HepG2 (cell line): Measurements from ENCODE around the gene RYR2. TPM values are rescaled to one million over a fixed set of nuclear protein-coding genes. Genes with fewer than 3 reads are reported as not detected.

ENCODE experiments used
- ATAC-seq: fragments of 200-7000 bp; cut with Tn5 transposase; 3 replicates; pipeline ENCODE4 v1.9.1; 2020; ENCODE audit warnings: mild to moderate bottlenecking, moderate library complexity
- BruUV-seq: library from RNA; stranded (reverse); fragments of 400-500 nt; replicated peaks from 2 replicates; lab custom pipeline; 2021; lab: Mats Ljungman, UMichigan
- CTCF ChIA-PET: fragments of 300-600 bp; formaldehyde crosslinking; extraction: SDS; loops from one replicate; lab custom pipeline; 2021; ENCODE audit warnings: low total read pairs, inconsistent platforms, low intra/inter-chr PET ratio; lab: Yijun Ruan, JAX
- POLR2A ChIA-PET: fragments of 350-600 bp; sonication (Branson Sonifier 250); formaldehyde crosslinking; loops from one replicate; lab custom pipeline; 2020; ENCODE audit warnings: antibody characterized with exemption, inconsistent platforms; lab: Yijun Ruan, JAX
- DNase-seq: peaks from one replicate; pipeline ENCODE4 v3.0.0-alpha.2; 2015; ENCODE audit warnings: low spot score
- FAIRE-seq: peaks from 3 replicates; lab custom pipeline; 2011; peaks lifted over from hg19 to GRCh38; lab: Jason Lieb, UNC
- H2AFZ ChIP-seq: one replicate; pipeline ENCODE4 v1.6.1; 2011; ENCODE audit warnings: low read length, inconsistent platforms
- H3K27ac ChIP-seq: fragments of 300-600 bp; 3 replicates; pipeline ENCODE4 v1.8.0; 2011; ENCODE audit warnings: mixed run types, mild to moderate bottlenecking, mixed read lengths, low read length, inconsistent platforms; ENCODE audit not compliant: insufficient read depth; ENCODE audit errors: extremely low read length
- H3K27me3 ChIP-seq, 2 experiments: fragments of 200-600 bp in 1 of 2; 2 replicates in 1 of 2; 3 replicates in 1 of 2; pipeline versions ENCODE4 v1.6.0 to v1.8.0; 2011; ENCODE audit warnings: low read length in 2 of 2, mild to moderate bottlenecking in 2 of 2, moderate library complexity in 2 of 2, inconsistent platforms in 1 of 2; ENCODE audit not compliant: insufficient read depth in 2 of 2, control insufficient read depth in 1 of 2
- H3K36me3 ChIP-seq, 2 experiments: fragments of 200-600 bp in 1 of 2; replicated peaks in 1 of 2; 2 replicates in 1 of 2; 3 replicates in 1 of 2; pipeline versions ENCODE4 v1.5.1 to v1.8.0; 2011; ENCODE audit warnings: low read length in 2 of 2, inconsistent platforms in 1 of 2; ENCODE audit not compliant: insufficient read depth in 2 of 2, control insufficient read depth in 1 of 2
- H3K4me1 ChIP-seq: 2 replicates; pipeline ENCODE4 v1.5.1; 2012; ENCODE audit warnings: low read length, inconsistent platforms; ENCODE audit not compliant: insufficient read depth
- H3K4me2 ChIP-seq: 2 replicates; pipeline ENCODE4 v1.6.0; 2011; ENCODE audit warnings: low read depth, low read length, inconsistent platforms
- H3K4me3 ChIP-seq, 3 experiments: fragments of 200-600 bp in 1 of 3; sonication (generic), shearing (Covaris generic) in 1 of 3; replicated peaks in 1 of 3; 2 replicates each; pipeline ENCODE4 v1.5.1; 2011 to 2016; ENCODE audit warnings: low read length in 3 of 3, inconsistent platforms in 2 of 3, low read depth in 2 of 3, mild to moderate bottlenecking in 2 of 3, control low read depth in 1 of 3, mixed read lengths in 1 of 3; ENCODE audit not compliant: insufficient read depth in 1 of 3
- H3K79me2 ChIP-seq: one replicate; pipeline ENCODE4 v1.6.1; 2011; ENCODE audit warnings: low read length, inconsistent platforms; ENCODE audit not compliant: insufficient read depth
- H3K9ac ChIP-seq: 2 replicates; pipeline ENCODE4 v1.6.0; 2011; ENCODE audit warnings: mild to moderate bottlenecking, low read depth, low read length, inconsistent platforms; ENCODE audit not compliant: insufficient read depth
- H3K9me3 ChIP-seq: 2 replicates; pipeline ENCODE4 v1.5.1; 2012; ENCODE audit warnings: mild to moderate bottlenecking, low read length
- H4K20me1 ChIP-seq: 2 replicates; pipeline ENCODE4 v1.6.0; 2011; ENCODE audit warnings: inconsistent platforms, mild to moderate bottlenecking, low read length, moderate library complexity; ENCODE audit not compliant: insufficient read depth
- KDM5B ChIP-seq: sonication (generic); formaldehyde crosslinking; IDR thresholded peaks from 2 replicates; pipeline ENCODE4 v1.4.0; 2020; ENCODE audit warnings: missing genetic modification reagents, mild to moderate bottlenecking, borderline replicate concordance
- MZF1 ChIP-seq: sonication (generic); formaldehyde crosslinking; IDR thresholded peaks from 2 replicates; pipeline ENCODE4 v1.8.1; 2023; ENCODE audit warnings: mild to moderate bottlenecking, missing genetic modification reagents, borderline replicate concordance
- PCBP1 ChIP-seq: fragments of 200-400 bp; formaldehyde crosslinking; IDR thresholded peaks from 2 replicates; pipeline ENCODE4 v1.6.1; 2017; ENCODE audit warnings: mild to moderate bottlenecking, low read depth, low read length, borderline replicate concordance
- PHF5A ChIP-seq: IDR thresholded peaks from one replicate; pipeline ENCODE4 v1.6.1; 2018; ENCODE audit warnings: low read depth, missing genetic modification reagents; ENCODE audit not compliant: unreplicated experiment
- ZNF367 ChIP-seq: sonication (generic); formaldehyde crosslinking; IDR thresholded peaks from 2 replicates; pipeline ENCODE4 v1.4.0; 2020; ENCODE audit warnings: missing genetic modification reagents, borderline replicate concordance
- ZNF468 ChIP-seq: sonication (generic); formaldehyde crosslinking; IDR thresholded peaks from 2 replicates; pipeline ENCODE4 v1.8.0; 2022; ENCODE audit warnings: mild to moderate bottlenecking, moderate library complexity, missing genetic modification reagents
- ZNF598 ChIP-seq: sonication (generic); formaldehyde crosslinking; IDR thresholded peaks from 2 replicates; pipeline ENCODE4 v1.5.1; 2020; ENCODE audit warnings: mild to moderate bottlenecking, missing genetic modification reagents, borderline replicate concordance
- ZNF614 ChIP-seq: IDR thresholded peaks from 2 replicates; pipeline ENCODE4 v1.6.1; 2018; ENCODE audit warnings: missing biosample characterization, missing genetic modification reagents, inconsistent platforms, borderline replicate concordance
- ZSCAN21 ChIP-seq: sonication (generic); formaldehyde crosslinking; IDR thresholded peaks from 2 replicates; pipeline ENCODE4 v1.8.0; 2022; ENCODE audit warnings: mild to moderate bottlenecking, missing genetic modification reagents, moderate library complexity, borderline replicate concordance
- WGBS: methylation state at CpG from one replicate; pipeline ENCODE4 v1.1.6; 2017; ENCODE audit warnings: low lambda C conversion rate; 5-methylcytosine and 5-hydroxymethylcytosine counted together
- in situ Hi-C: cut with HindIII; loops from 2 replicates; pipeline ENCODE4 v1.10.0; 2017; ENCODE audit warnings: low pct_unique_long_range_greater_than_20kb; ENCODE audit not compliant: extremely low pct_ligation_motif_present
- intact Hi-C: fragments of 100-400 bp; cut with micrococcal nuclease; formaldehyde crosslinking; loops from one replicate; pipeline ENCODE4 v1.10.0; 2022; ENCODE audit not compliant: unreplicated experiment
- polyA plus RNA-seq, 8 experiments: library from polyadenylated mRNA; depleted of rRNA in 3 of 8; stranded (reverse) in 7 of 8; unstranded in 1 of 8; fragments of >200 nt; fragmentation: Illumina TruSeq in 4 of 8; extraction: Trizol in 4 of 8; gene quantifications; 2 replicates each; pipeline versions ENCODE4 v1.2.1 to v1.2.3, GENCODE V29; 2011 to 2016; ENCODE audit warnings: low read depth in 4 of 8, missing spikeins in 1 of 8, mixed read lengths in 1 of 8; ENCODE audit not compliant: insufficient read depth in 1 of 8
- total RNA-seq, 5 experiments: library from RNA; depleted of rRNA; stranded (reverse); fragments of >200 nt; fragmentation: Illumina TruSeq; extraction: Trizol; gene quantifications; 2 replicates each; pipeline ENCODE4 v1.2.3, GENCODE V29; 2016; ENCODE audit warnings: low read depth in 1 of 5
- TF ChIP-seq, protein P1 (sequence below): IDR thresholded peaks from 2 replicates; pipeline ENCODE4 v1.6.1; 2016; ENCODE audit warnings: missing biosample characterization, missing genetic modification reagents, low read depth
- TF ChIP-seq, protein P2 (sequence below): sonication (generic); formaldehyde crosslinking; IDR thresholded peaks from 2 replicates; pipeline ENCODE4 v1.9.0; 2021; ENCODE audit warnings: missing genetic modification reagents, borderline replicate concordance
- TF ChIP-seq, protein P3 (sequence below): IDR thresholded peaks from 2 replicates; pipeline ENCODE4 v1.6.1; 2016; ENCODE audit warnings: low read depth, missing genetic modification reagents, missing compliant biosample characterization

RYR2 gene
- total and polyA plus RNA-seq, 2 of the 13 experiments (the other 11 are each of a cell fraction or from before 2014, with no cell fraction given), result not detected

DNA sequence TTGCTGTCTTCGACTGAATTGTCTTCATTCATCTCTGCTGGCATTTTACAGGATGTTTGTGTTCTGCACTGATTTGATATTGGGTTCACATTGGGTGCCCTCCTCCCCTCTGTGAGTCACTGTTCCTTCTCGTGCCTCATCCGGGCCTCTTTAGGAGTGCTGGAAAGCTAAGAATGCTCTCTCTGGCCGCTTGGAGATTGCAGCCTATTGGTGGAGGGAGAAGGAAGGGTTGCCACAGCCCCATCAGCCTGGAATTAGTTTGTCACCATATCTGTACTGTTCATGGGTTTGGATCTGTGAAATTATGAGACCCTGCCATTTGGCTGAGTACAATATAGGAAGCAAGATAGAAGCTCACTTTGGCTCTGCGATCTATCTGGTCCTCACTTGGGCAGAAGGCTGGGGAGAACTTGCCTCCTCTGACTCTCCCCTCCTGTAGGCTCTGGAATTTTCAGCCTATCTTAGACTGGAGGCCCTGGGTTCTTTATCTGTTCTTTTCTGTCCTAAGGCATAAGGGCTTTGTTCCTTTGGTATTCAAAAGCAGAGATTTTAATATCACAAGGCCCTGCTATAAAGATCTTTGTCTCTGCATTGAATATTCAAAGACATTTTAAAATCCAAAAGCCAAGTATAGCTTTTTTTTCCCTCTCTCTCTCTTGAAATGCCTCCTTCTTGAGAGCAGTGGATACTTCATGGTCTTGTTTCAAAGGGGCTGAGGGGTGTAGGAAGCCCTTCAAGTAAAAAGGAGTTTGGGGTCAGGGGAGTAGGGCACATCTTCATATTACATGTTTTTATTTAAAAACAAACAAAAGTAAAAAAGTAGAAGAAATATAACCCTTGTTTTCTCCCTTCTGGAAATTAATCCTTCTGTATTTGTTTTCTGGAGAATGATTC lies 500.8 kb downstream of the RYR2 start:
- H2AFZ ChIP-seq, result no peak overlapping the region
- H3K4me3 ChIP-seq, result no peak overlapping the region
- no peak overlapping the region for H3K4me2 ChIP-seq
- no peak for FAIRE-seq
- H3K36me3 ChIP-seq, result no peaks in the 10 kb centered on the region
- no TSS peak for BruUV-seq
- 3% methylated on average over 5 of the region's 5 CpGs for WGBS
- H3K27me3 ChIP-seq, result no peaks in the 10 kb centered on the region
- ChIA-PET POLR2A (no interaction called here), CTCF (no interaction called here)
- in situ Hi-C loops, result no loop called here
- no peaks in the 10 kb centered on the region for H3K9me3 ChIP-seq
- no peak for ATAC-seq
- H3K27ac ChIP-seq, result no peak overlapping the region
- no peaks in the 10 kb centered on the region for H3K4me1 ChIP-seq
- no peak for DNase-seq
- no peaks in the 10 kb centered on the region for H4K20me1 ChIP-seq
- intact Hi-C loops, result no loop called here
- H3K9ac ChIP-seq, result no peak overlapping the region
- H3K79me2 ChIP-seq, result no peaks in the 10 kb centered on the region
- TF ChIP-seq, protein P1, sequence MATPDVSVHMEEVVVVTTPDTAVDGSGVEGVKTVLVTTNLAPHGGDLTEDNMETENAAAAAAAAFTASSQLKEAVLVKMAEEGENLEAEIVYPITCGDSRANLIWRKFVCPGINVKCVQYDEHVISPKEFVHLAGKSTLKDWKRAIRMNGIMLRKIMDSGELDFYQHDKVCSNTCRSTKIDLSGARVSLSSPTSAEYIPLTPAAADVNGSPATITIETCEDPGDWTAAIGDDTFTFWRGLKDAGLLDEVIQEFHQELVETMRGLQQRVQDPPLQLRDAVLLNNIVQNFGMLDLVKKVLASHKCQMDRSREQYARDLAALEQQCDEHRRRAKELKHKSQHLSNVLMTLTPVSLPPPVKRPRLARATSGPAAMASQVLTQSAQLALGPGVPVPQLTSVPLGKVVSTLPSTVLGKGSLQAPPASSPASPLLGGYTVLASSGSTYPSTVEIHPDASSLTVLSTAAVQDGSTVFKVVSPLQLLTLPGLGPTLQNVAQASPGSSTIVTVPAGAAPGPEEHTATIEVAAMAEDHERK (CRISPR knock-in tag), result no peak
- TF ChIP-seq ZNF468 (CRISPR knock-in tag) (no peak), ZNF598 (no peak), KDM5B (CRISPR knock-in tag) (no peak), ZSCAN21 (CRISPR knock-in tag) (no peak), MZF1 (CRISPR knock-in tag) (no peak), PCBP1 (no peak), PHF5A (CRISPR knock-in tag) (no peak), ZNF367 (CRISPR knock-in tag) (no peak), ZNF614 (CRISPR knock-in tag) (no peak)
- TF ChIP-seq, protein P2, sequence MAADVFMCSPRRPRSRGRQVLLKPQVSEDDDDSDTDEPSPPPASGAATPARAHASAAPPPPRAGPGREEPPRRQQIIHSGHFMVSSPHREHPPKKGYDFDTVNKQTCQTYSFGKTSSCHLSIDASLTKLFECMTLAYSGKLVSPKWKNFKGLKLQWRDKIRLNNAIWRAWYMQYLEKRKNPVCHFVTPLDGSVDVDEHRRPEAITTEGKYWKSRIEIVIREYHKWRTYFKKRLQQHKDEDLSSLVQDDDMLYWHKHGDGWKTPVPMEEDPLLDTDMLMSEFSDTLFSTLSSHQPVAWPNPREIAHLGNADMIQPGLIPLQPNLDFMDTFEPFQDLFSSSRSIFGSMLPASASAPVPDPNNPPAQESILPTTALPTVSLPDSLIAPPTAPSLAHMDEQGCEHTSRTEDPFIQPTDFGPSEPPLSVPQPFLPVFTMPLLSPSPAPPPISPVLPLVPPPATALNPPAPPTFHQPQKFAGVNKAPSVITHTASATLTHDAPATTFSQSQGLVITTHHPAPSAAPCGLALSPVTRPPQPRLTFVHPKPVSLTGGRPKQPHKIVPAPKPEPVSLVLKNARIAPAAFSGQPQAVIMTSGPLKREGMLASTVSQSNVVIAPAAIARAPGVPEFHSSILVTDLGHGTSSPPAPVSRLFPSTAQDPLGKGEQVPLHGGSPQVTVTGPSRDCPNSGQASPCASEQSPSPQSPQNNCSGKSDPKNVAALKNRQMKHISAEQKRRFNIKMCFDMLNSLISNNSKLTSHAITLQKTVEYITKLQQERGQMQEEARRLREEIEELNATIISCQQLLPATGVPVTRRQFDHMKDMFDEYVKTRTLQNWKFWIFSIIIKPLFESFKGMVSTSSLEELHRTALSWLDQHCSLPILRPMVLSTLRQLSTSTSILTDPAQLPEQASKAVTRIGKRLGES, result no peak
- TF ChIP-seq, protein P3, sequence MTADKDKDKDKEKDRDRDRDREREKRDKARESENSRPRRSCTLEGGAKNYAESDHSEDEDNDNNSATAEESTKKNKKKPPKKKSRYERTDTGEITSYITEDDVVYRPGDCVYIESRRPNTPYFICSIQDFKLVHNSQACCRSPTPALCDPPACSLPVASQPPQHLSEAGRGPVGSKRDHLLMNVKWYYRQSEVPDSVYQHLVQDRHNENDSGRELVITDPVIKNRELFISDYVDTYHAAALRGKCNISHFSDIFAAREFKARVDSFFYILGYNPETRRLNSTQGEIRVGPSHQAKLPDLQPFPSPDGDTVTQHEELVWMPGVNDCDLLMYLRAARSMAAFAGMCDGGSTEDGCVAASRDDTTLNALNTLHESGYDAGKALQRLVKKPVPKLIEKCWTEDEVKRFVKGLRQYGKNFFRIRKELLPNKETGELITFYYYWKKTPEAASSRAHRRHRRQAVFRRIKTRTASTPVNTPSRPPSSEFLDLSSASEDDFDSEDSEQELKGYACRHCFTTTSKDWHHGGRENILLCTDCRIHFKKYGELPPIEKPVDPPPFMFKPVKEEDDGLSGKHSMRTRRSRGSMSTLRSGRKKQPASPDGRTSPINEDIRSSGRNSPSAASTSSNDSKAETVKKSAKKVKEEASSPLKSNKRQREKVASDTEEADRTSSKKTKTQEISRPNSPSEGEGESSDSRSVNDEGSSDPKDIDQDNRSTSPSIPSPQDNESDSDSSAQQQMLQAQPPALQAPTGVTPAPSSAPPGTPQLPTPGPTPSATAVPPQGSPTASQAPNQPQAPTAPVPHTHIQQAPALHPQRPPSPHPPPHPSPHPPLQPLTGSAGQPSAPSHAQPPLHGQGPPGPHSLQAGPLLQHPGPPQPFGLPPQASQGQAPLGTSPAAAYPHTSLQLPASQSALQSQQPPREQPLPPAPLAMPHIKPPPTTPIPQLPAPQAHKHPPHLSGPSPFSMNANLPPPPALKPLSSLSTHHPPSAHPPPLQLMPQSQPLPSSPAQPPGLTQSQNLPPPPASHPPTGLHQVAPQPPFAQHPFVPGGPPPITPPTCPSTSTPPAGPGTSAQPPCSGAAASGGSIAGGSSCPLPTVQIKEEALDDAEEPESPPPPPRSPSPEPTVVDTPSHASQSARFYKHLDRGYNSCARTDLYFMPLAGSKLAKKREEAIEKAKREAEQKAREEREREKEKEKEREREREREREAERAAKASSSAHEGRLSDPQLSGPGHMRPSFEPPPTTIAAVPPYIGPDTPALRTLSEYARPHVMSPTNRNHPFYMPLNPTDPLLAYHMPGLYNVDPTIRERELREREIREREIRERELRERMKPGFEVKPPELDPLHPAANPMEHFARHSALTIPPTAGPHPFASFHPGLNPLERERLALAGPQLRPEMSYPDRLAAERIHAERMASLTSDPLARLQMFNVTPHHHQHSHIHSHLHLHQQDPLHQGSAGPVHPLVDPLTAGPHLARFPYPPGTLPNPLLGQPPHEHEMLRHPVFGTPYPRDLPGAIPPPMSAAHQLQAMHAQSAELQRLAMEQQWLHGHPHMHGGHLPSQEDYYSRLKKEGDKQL (CRISPR knock-in tag), result no peak
